Measurements from ENCODE around the gene SGF29.
"Not testable (repeated sequence)": the region's sequence is repeated elsewhere in the genome, so short reads cannot be mapped to it uniquely, and the experiment has no call there.

SGF29 gene

GRCh38 chr16:28567292-28567691, 13.6 kb downstream of the SGF29 start:
- ATAC-seq = no peak

- ATAC-seq = no peak
Measured at GRCh38 chr16:28569021-28569420, 15.3 kb downstream of the SGF29 start.

GRCh38 chr16:28569968-28570752, 16.4 kb downstream of the SGF29 start:
- no peak for ATAC-seq

- ATAC-seq = no peak
Measured at GRCh38 chr16:28572696-28573510, 19.2 kb downstream of the SGF29 start.

- ATAC-seq = no peak
Measured at GRCh38 chr16:28573738-28574718, 20.3 kb downstream of the SGF29 start.

- no peak for ATAC-seq
Measured at GRCh38 chr16:28574925-28575324, 21.2 kb downstream of the SGF29 start.

- ATAC-seq = no peak
Measured at GRCh38 chr16:28575446-28576109, 21.9 kb downstream of the SGF29 start.

GRCh38 chr16:28580726-28581315, 27.1 kb downstream of the SGF29 start:
- no peak for ATAC-seq

- ATAC-seq = no peak
Measured at GRCh38 chr16:28585674-28586073, 32.0 kb downstream of the SGF29 start.

- ATAC-seq = no peak
Measured at GRCh38 chr16:28586466-28586865, 32.7 kb downstream of the SGF29 start.

GRCh38 chr16:28587386-28587785, 33.7 kb downstream of the SGF29 start:
- no peak for ATAC-seq

GRCh38 chr16:28589069-28589468, 35.3 kb downstream of the SGF29 start:
- ATAC-seq = no peak

- ATAC-seq = no peak
Measured at GRCh38 chr16:28589930-28590329, 36.2 kb downstream of the SGF29 start.

GRCh38 chr16:28590384-28591340, 36.9 kb downstream of the SGF29 start:
- no peak for ATAC-seq

GRCh38 chr16:28591355-28591754, 37.6 kb downstream of the SGF29 start:
- ATAC-seq = no peak

- no peak for ATAC-seq
Measured at GRCh38 chr16:28592511-28592910, 38.8 kb downstream of the SGF29 start.

GRCh38 chr16:28592979-28593553, 39.3 kb downstream of the SGF29 start:
- no peak for ATAC-seq

GRCh38 chr16:28595451-28595850, 41.7 kb downstream of the SGF29 start:
- ATAC-seq = not testable (repeated sequence)

GRCh38 chr16:28596115-28596630, 42.5 kb downstream of the SGF29 start:
- no peak for ATAC-seq

Data from activated CD4-positive, CD25-positive, alpha-beta regulatory T cell treated with anti-CD3 and anti-CD28 coated beads, Interleukin-2, amount 50 U/mL, for 24 hours (primary cell).